Astrocyte (in vitro differentiated cells and primary cell): ENCODE results near the gene CDC45. TPM values are rescaled to one million over a fixed set of nuclear protein-coding genes. Genes with fewer than 3 reads are reported as not detected.
"Not testable (repeated sequence)": the region's sequence is repeated elsewhere in the genome, so short reads cannot be mapped to it uniquely, and the experiment has no call there.

ENCODE experiments used
- DNase-seq: peaks from one replicate; pipeline ENCODE4 v3.0.0-alpha.2; 2010; ENCODE audit warnings: low read depth
- FAIRE-seq: peaks from 2 replicates; lab custom pipeline; 2011; peaks lifted over from hg19 to GRCh38; lab: Jason Lieb, UNC
- H2AFZ ChIP-seq: 2 replicates; pipeline ENCODE4 v1.6.0; 2012; ENCODE audit warnings: low read depth, low read length, inconsistent platforms
- H3K27ac ChIP-seq: 2 replicates; pipeline ENCODE4 v1.5.1; 2011; ENCODE audit warnings: low read depth, low read length, inconsistent platforms
- H3K27me3 ChIP-seq: 2 replicates; pipeline ENCODE4 v1.6.0; 2011; ENCODE audit warnings: low read length, inconsistent platforms; ENCODE audit not compliant: insufficient read depth
- H3K36me3 ChIP-seq: 2 replicates; pipeline ENCODE4 v1.5.1; 2011; ENCODE audit warnings: low read length, inconsistent platforms; ENCODE audit not compliant: insufficient read depth
- H3K4me1 ChIP-seq: 2 replicates; pipeline ENCODE4 v1.5.1; 2011; ENCODE audit warnings: low read length, inconsistent platforms; ENCODE audit not compliant: insufficient read depth
- H3K4me2 ChIP-seq: 2 replicates; pipeline ENCODE4 v1.6.0; 2012; ENCODE audit warnings: low read length, inconsistent platforms
- H3K4me3 ChIP-seq: 2 replicates; pipeline ENCODE4 v1.5.1; 2011; ENCODE audit warnings: low read depth, mild to moderate bottlenecking, low read length, inconsistent platforms; ENCODE audit not compliant: insufficient read depth
- H3K79me2 ChIP-seq: 2 replicates; pipeline ENCODE4 v1.6.0; 2012; ENCODE audit warnings: mild to moderate bottlenecking, low read length, inconsistent platforms; ENCODE audit not compliant: insufficient read depth
- H3K9ac ChIP-seq: 2 replicates; pipeline ENCODE4 v1.6.0; 2012; ENCODE audit warnings: mild to moderate bottlenecking, low read length, inconsistent platforms
- H3K9me3 ChIP-seq: 2 replicates; pipeline ENCODE4 v1.5.1; 2012; ENCODE audit warnings: low read depth, mild to moderate bottlenecking, low read length, inconsistent platforms; ENCODE audit not compliant: insufficient read depth
- H4K20me1 ChIP-seq: 2 replicates; pipeline ENCODE4 v1.6.0; 2012; ENCODE audit warnings: low read length, inconsistent platforms; ENCODE audit not compliant: insufficient read depth
- H3K27ac Mint-ChIP-seq: one replicate; pipeline ENCODE4 v1.8.0; 2021; ENCODE audit warnings: mild to moderate bottlenecking, mixed read lengths; ENCODE audit not compliant: unreplicated experiment
- H3K27me3 Mint-ChIP-seq: one replicate; pipeline ENCODE4 v1.8.0; 2021; ENCODE audit warnings: low read depth, mixed read lengths; ENCODE audit not compliant: unreplicated experiment
- H3K36me3 Mint-ChIP-seq: one replicate; pipeline ENCODE4 v1.8.0; 2021; ENCODE audit warnings: low read depth, mixed read lengths; ENCODE audit not compliant: unreplicated experiment
- H3K4me1 Mint-ChIP-seq: one replicate; pipeline ENCODE4 v1.8.0; 2021; ENCODE audit warnings: low read depth, mixed read lengths; ENCODE audit not compliant: unreplicated experiment
- H3K4me3 Mint-ChIP-seq: one replicate; pipeline ENCODE4 v1.8.0; 2021; ENCODE audit warnings: mild to moderate bottlenecking, moderate library complexity, mixed read lengths; ENCODE audit not compliant: unreplicated experiment
- H3K9me3 Mint-ChIP-seq: one replicate; pipeline ENCODE4 v1.8.0; 2021; ENCODE audit warnings: mild to moderate bottlenecking, mixed read lengths; ENCODE audit not compliant: unreplicated experiment
- CTCF ChIP-seq: IDR thresholded peaks from 2 replicates; pipeline ENCODE4 v1.5.1; 2011; ENCODE audit warnings: low read depth, mild to moderate bottlenecking, inconsistent platforms, low read length, moderate library complexity; ENCODE audit not compliant: insufficient read depth
- EZH2 ChIP-seq: IDR thresholded peaks from 2 replicates; pipeline ENCODE4 v1.6.1; 2012; ENCODE audit warnings: mild to moderate bottlenecking, low read length, inconsistent platforms; ENCODE audit not compliant: insufficient read depth
- total RNA-seq: library from RNA; stranded (reverse); gene quantifications from 2 replicates; pipeline ENCODE4 v1.2.1, GENCODE V29; 2021

The CDC45 gene
- total RNA-seq, 1 donor from 2014 or later = 2.1 TPM

GRCh38 chr22:19547620-19548019 is 67.9 kb downstream of the CDC45 start:
- Histone ChIP-seq H3K36me3 (no peaks in the 10 kb centered on the region), H4K20me1 (no peaks in the 10 kb centered on the region), H3K27me3 (peaks cover 2% of the 10 kb centered on the region), H3K79me2 (no peaks in the 10 kb centered on the region), H3K4me3 (no peak overlapping the region), H3K4me2 (no peak overlapping the region), H3K4me1 (no peaks in the 10 kb centered on the region), H3K9me3 (no peaks in the 10 kb centered on the region), H2AFZ (no peak overlapping the region), H3K9ac (no peak overlapping the region), H3K27ac (no peak overlapping the region)
- Mint-ChIP-seq H3K27me3 (peaks cover 18% of the 10 kb centered on the region), H3K36me3 (no peaks in the 10 kb centered on the region), H3K4me1 (no peaks in the 10 kb centered on the region), H3K4me3 (no peak overlapping the region), H3K27ac (no peak overlapping the region), H3K9me3 (no peaks in the 10 kb centered on the region)
- no peak for DNase-seq
- FAIRE-seq = no peak
- TF ChIP-seq EZH2 = no peak
- TF ChIP-seq CTCF = no peak

- not testable (repeated sequence) for H3K4me3 ChIP-seq, FAIRE-seq
These were observed 68.7 kb downstream of the CDC45 start for GRCh38 chr22:19548427-19548826.

GRCh38 chr22:19548964-19549363 is 69.2 kb downstream of the CDC45 start:
- Mint-ChIP-seq H3K4me3 (no peak overlapping the region), H3K27me3 (peaks cover 15% of the 10 kb centered on the region), H3K4me1 (no peaks in the 10 kb centered on the region), H3K36me3 (no peaks in the 10 kb centered on the region), H3K27ac (no peak overlapping the region), H3K9me3 (no peaks in the 10 kb centered on the region)
- FAIRE-seq (no peak), DNase-seq (no peak)
- H3K4me3 ChIP-seq = no peak overlapping the region
- H4K20me1 ChIP-seq = no peaks in the 10 kb centered on the region
- no peak for TF ChIP-seq EZH2
- no peak for TF ChIP-seq CTCF
- no peaks in the 10 kb centered on the region for H3K79me2 ChIP-seq
- no peaks in the 10 kb centered on the region for H3K9me3 ChIP-seq
- peaks cover 2% of the 10 kb centered on the region for H3K27me3 ChIP-seq
- no peaks in the 10 kb centered on the region for H3K4me1 ChIP-seq
- no peak overlapping the region for H3K27ac ChIP-seq
- no peak overlapping the region for H3K4me2 ChIP-seq
- no peak overlapping the region for H3K9ac ChIP-seq
- no peak overlapping the region for H2AFZ ChIP-seq
- H3K36me3 ChIP-seq = no peaks in the 10 kb centered on the region

More at GRCh38 chr22:19548427-19548826, 68.7 kb downstream of the CDC45 start:
- H3K9me3 ChIP-seq, H3K9me3 Mint-ChIP-seq, H2AFZ ChIP-seq, H4K20me1 ChIP-seq, H3K27ac Mint-ChIP-seq, H3K9ac ChIP-seq, DNase-seq, H3K27me3 ChIP-seq, H3K4me3 Mint-ChIP-seq, H3K4me1 Mint-ChIP-seq, H3K79me2 ChIP-seq, H3K36me3 Mint-ChIP-seq, H3K4me1 ChIP-seq, H3K36me3 ChIP-seq, H3K27ac ChIP-seq, H3K4me2 ChIP-seq: not testable (repeated sequence)
- H3K27me3 Mint-ChIP-seq = peaks cover 18% of the 10 kb centered on the region
